ENCODE results near the gene MYO15A.
"Not testable (repeated sequence)": the region's sequence is repeated elsewhere in the genome, so short reads cannot be mapped to it uniquely, and the experiment has no call there.

Gene MYO15A

GRCh38 chr17:18185391-18185790, 76.8 kb downstream of the MYO15A start:
- DNase-seq (ENCODE audit: low spot score) = no peak

GRCh38 chr17:18185832-18186626, 77.5 kb downstream of the MYO15A start:
- DNase-seq (ENCODE audit: low spot score) = no peak

GRCh38 chr17:18186627-18186982, 78.0 kb downstream of the MYO15A start:
- DNase-seq (ENCODE audit: low spot score) = no peak

- DNase-seq (ENCODE audit: low spot score) = no peak
Observed at GRCh38 chr17:18187226-18187625, 78.7 kb downstream of the MYO15A start.

- DNase-seq (ENCODE audit: low spot score) = peak; percentile 7
Observed at GRCh38 chr17:18187821-18188761, 79.5 kb downstream of the MYO15A start.

GRCh38 chr17:18190628-18191235, 82.2 kb downstream of the MYO15A start:
- no peak for DNase-seq (ENCODE audit: low spot score)

- no peak for DNase-seq (ENCODE audit: low spot score)
Observed at GRCh38 chr17:18191236-18191667, 82.7 kb downstream of the MYO15A start.

GRCh38 chr17:18191967-18192366, 83.4 kb downstream of the MYO15A start:
- no peak for DNase-seq (ENCODE audit: low spot score)

- no peak for DNase-seq (ENCODE audit: low spot score)
Observed at GRCh38 chr17:18194394-18194793, 85.8 kb downstream of the MYO15A start.

- DNase-seq (ENCODE audit: low spot score) = no peak
Observed at GRCh38 chr17:18194804-18195203, 86.2 kb downstream of the MYO15A start.

- no peak for DNase-seq (ENCODE audit: low spot score)
Observed at GRCh38 chr17:18195246-18195645, 86.7 kb downstream of the MYO15A start.

- no peak for DNase-seq (ENCODE audit: low spot score)
Observed at GRCh38 chr17:18197535-18198194, 89.1 kb downstream of the MYO15A start.

- DNase-seq (ENCODE audit: low spot score) = no peak
Observed at GRCh38 chr17:18198530-18198929, 90.0 kb downstream of the MYO15A start.

- DNase-seq (ENCODE audit: low spot score) = no peak
Observed at GRCh38 chr17:18201108-18201507, 92.6 kb downstream of the MYO15A start.

GRCh38 chr17:18203308-18203707, 94.8 kb downstream of the MYO15A start:
- DNase-seq (ENCODE audit: low spot score) = no peak

GRCh38 chr17:18205861-18206260, 97.3 kb downstream of the MYO15A start:
- no peak for DNase-seq (ENCODE audit: low spot score)

- DNase-seq (ENCODE audit: low spot score) = no peak
Observed at GRCh38 chr17:18206962-18207361, 98.4 kb downstream of the MYO15A start.

GRCh38 chr17:18208092-18208491, 99.5 kb downstream of the MYO15A start:
- DNase-seq (ENCODE audit: low spot score) = no peak

- DNase-seq (ENCODE audit: low spot score) = no peak
Observed at GRCh38 chr17:18213666-18214270, 105.2 kb downstream of the MYO15A start.

- DNase-seq (ENCODE audit: low spot score) = not testable (repeated sequence)
Observed at GRCh38 chr17:18216906-18217305, 108.3 kb downstream of the MYO15A start.

GRCh38 chr17:18217412-18218015, 109.0 kb downstream of the MYO15A start:
- DNase-seq (ENCODE audit: low spot score) = peak; percentile 78
